ENCODE results near the gene FBXO44.

The FBXO44 gene

GRCh38 chr1:11654137-11654938, at the start of gene FBXO44, which contains the start of gene FBXO2:
Gene FBXO44, plus strand, starts transcription at chr1:11654877. Its CDS starts 959 bp downstream, at chr1:11655836.
Gene FBXO2, minus strand, starts transcription at chr1:11654429. Its CDS starts 89 bp downstream, at chr1:11654340.
- TF ChIP-seq NFIC (IDR thresholded peaks at IDR 0.05) (no peak), ZBTB7A (IDR thresholded peaks at IDR 0.05; ENCODE audit: low read depth) (peak; percentile 41; the same call in 1 of the 2 replicates)

GRCh38 chr1:11606775-11607174, 47.9 kb upstream of the FBXO44 start:
- TF ChIP-seq TEAD4 (IDR thresholded peaks at IDR 0.05): no peak
- no peak for TF ChIP-seq RAD21 (IDR thresholded peaks at IDR 0.05; ENCODE audit: low read depth)
- no peak for TF ChIP-seq CEBPB (IDR thresholded peaks at IDR 0.05)
- no peak for TF ChIP-seq ZBTB7A (IDR thresholded peaks at IDR 0.05; ENCODE audit: low read depth)
- no peak for TF ChIP-seq TCF12 (IDR thresholded peaks at IDR 0.05; ENCODE audit: low read depth)
- no peak for TF ChIP-seq TAF1 (IDR thresholded peaks at IDR 0.05; ENCODE audit: low read depth)
- no peak for TF ChIP-seq USF1 (IDR thresholded peaks at IDR 0.05)
- TF ChIP-seq CREB1 (IDR thresholded peaks at IDR 0.05; ENCODE audit: low read depth): no peak
- TF ChIP-seq EP300 (IDR thresholded peaks at IDR 0.05; ENCODE audit: borderline replicate concordance): no peak

DNA sequence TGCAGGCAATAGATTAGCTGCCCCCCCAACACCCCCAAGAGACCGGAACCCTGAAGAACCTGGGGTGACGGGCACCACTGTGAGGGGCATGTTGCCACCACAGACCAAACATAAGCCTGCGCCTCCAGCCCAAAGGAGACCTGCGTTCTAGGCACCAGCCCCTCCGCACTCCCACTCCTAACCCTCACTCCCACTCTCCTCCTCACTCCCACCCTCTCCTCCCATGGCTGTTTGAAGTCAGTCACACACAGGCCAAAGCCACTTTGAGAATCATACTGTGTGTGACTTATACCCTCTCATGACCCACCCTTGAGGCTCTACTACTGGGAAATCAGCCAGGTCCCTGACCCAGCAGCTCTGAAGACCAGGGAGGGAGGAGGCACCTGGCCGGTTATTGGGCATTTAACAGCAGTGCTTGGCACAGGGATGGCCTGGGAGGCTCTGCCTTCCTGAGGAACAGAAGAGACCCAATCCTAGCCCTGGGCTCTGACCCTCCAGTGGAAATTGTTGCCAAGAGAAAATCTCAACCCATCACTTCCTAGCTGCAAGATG, 44.0 kb upstream of the FBXO44 start:
- TF ChIP-seq FOXM1 (IDR thresholded peaks at IDR 0.05; ENCODE audit: borderline replicate concordance, low read depth): no peak
- no peak for TF ChIP-seq CEBPB (IDR thresholded peaks at IDR 0.05)
- no peak for TF ChIP-seq YY1 (IDR thresholded peaks at IDR 0.05; ENCODE audit: low read depth)
- TF ChIP-seq TAF1 (IDR thresholded peaks at IDR 0.05; ENCODE audit: low read depth): no peak
- no peak for TF ChIP-seq ZBTB7A (IDR thresholded peaks at IDR 0.05; ENCODE audit: low read depth)
- TF ChIP-seq USF1 (IDR thresholded peaks at IDR 0.05): no peak
- no peak for TF ChIP-seq EP300 (IDR thresholded peaks at IDR 0.05; ENCODE audit: borderline replicate concordance)
- TF ChIP-seq RAD21 (IDR thresholded peaks at IDR 0.05; ENCODE audit: low read depth): no peak
- TF ChIP-seq NFIC (IDR thresholded peaks at IDR 0.05): no peak
- no peak for TF ChIP-seq TEAD4 (IDR thresholded peaks at IDR 0.05)
- TF ChIP-seq, protein P1, sequence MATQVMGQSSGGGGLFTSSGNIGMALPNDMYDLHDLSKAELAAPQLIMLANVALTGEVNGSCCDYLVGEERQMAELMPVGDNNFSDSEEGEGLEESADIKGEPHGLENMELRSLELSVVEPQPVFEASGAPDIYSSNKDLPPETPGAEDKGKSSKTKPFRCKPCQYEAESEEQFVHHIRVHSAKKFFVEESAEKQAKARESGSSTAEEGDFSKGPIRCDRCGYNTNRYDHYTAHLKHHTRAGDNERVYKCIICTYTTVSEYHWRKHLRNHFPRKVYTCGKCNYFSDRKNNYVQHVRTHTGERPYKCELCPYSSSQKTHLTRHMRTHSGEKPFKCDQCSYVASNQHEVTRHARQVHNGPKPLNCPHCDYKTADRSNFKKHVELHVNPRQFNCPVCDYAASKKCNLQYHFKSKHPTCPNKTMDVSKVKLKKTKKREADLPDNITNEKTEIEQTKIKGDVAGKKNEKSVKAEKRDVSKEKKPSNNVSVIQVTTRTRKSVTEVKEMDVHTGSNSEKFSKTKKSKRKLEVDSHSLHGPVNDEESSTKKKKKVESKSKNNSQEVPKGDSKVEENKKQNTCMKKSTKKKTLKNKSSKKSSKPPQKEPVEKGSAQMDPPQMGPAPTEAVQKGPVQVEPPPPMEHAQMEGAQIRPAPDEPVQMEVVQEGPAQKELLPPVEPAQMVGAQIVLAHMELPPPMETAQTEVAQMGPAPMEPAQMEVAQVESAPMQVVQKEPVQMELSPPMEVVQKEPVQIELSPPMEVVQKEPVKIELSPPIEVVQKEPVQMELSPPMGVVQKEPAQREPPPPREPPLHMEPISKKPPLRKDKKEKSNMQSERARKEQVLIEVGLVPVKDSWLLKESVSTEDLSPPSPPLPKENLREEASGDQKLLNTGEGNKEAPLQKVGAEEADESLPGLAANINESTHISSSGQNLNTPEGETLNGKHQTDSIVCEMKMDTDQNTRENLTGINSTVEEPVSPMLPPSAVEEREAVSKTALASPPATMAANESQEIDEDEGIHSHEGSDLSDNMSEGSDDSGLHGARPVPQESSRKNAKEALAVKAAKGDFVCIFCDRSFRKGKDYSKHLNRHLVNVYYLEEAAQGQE (IDR thresholded peaks at IDR 0.05; ENCODE audit: low read depth): no peak
- TF ChIP-seq TCF12 (IDR thresholded peaks at IDR 0.05; ENCODE audit: low read depth): no peak

DNA sequence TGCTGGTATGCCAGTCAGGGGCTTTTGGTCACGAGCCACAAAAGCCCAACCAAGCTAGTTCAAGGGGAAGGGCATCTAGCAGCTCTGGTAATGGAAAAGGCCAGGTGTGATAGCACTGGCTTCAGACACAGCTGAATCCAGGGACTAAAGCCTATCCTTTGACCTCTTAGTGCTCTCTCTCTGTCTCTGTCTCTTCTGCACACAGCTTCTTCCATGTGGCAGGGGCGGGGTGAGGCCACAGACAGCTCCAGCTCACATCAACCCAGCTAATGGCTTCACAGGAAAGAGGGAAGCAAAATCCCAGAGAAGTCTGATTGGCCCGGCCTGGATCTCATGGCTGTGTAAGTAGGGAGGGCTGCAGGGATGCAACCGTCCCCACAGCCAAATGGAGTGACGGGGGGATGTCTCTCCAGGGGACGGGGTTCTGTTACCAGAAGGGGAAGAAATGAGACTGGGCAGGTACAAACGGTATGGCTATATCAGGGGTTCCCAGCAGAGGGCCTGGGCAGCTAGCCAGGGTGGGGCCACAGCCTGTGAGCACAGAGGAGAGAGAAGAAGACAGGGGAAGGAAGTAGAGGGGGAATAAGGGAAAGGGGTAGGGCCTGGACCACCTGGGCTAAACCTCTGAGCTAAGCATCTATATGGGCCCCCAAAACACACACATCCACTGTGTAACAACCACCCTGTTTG, 42.9 kb upstream of the FBXO44 start:
- TF ChIP-seq MAX (IDR thresholded peaks at IDR 0.05): no peak
- no peak for TF ChIP-seq TCF12 (IDR thresholded peaks at IDR 0.05; ENCODE audit: low read depth)
- no peak for TF ChIP-seq EGR1 (IDR thresholded peaks at IDR 0.05)
- TF ChIP-seq TEAD4 (IDR thresholded peaks at IDR 0.05): no peak
- no peak for TF ChIP-seq EP300 (IDR thresholded peaks at IDR 0.05; ENCODE audit: borderline replicate concordance)
- no peak for TF ChIP-seq RAD21 (IDR thresholded peaks at IDR 0.05; ENCODE audit: low read depth)
- TF ChIP-seq TAF1 (IDR thresholded peaks at IDR 0.05; ENCODE audit: low read depth): no peak
- no peak for TF ChIP-seq NFIC (IDR thresholded peaks at IDR 0.05)
- TF ChIP-seq, protein P1 (IDR thresholded peaks at IDR 0.05; ENCODE audit: low read depth): no peak
- TF ChIP-seq YY1 (IDR thresholded peaks at IDR 0.05; ENCODE audit: low read depth): no peak
- TF ChIP-seq ZBTB7A (IDR thresholded peaks at IDR 0.05; ENCODE audit: low read depth): no peak
- no peak for TF ChIP-seq FOXM1 (IDR thresholded peaks at IDR 0.05; ENCODE audit: borderline replicate concordance, low read depth)
- no peak for TF ChIP-seq USF1 (IDR thresholded peaks at IDR 0.05)
- TF ChIP-seq CEBPB (IDR thresholded peaks at IDR 0.05): no peak
- TF ChIP-seq CREB1 (IDR thresholded peaks at IDR 0.05; ENCODE audit: low read depth): no peak

DNA sequence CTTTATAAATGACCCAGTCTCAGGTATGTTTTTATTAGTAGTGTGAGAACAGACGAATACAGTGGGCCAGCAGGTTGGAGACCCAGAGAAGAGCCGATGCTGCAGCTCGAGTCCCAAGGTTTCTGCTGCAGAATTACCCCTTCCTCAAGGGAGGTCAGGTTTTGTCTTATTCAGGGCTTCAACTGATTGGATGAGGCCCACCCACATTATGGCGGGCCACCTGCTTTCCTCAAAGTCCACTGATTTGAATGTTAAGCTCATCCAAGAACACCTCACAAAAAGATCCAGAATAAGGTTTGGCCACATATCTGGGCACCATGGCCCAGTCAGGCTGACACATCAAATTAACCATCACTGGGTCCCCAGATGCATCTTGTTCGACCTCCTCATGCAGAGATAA, 41.3 kb upstream of the FBXO44 start:
- no peak for TF ChIP-seq RAD21 (IDR thresholded peaks at IDR 0.05; ENCODE audit: low read depth)
- TF ChIP-seq TEAD4 (IDR thresholded peaks at IDR 0.05): no peak
- TF ChIP-seq FOXM1 (IDR thresholded peaks at IDR 0.05; ENCODE audit: borderline replicate concordance, low read depth): no peak
- TF ChIP-seq YY1 (IDR thresholded peaks at IDR 0.05; ENCODE audit: low read depth): no peak
- TF ChIP-seq EGR1 (IDR thresholded peaks at IDR 0.05): no peak
- TF ChIP-seq EP300 (IDR thresholded peaks at IDR 0.05; ENCODE audit: borderline replicate concordance): no peak
- TF ChIP-seq, protein P1 (IDR thresholded peaks at IDR 0.05; ENCODE audit: low read depth): no peak
- TF ChIP-seq TCF12 (IDR thresholded peaks at IDR 0.05; ENCODE audit: low read depth): no peak
- TF ChIP-seq TAF1 (IDR thresholded peaks at IDR 0.05; ENCODE audit: low read depth): no peak
- TF ChIP-seq CREB1 (IDR thresholded peaks at IDR 0.05; ENCODE audit: low read depth): no peak
- TF ChIP-seq ZBTB7A (IDR thresholded peaks at IDR 0.05; ENCODE audit: low read depth): no peak
- TF ChIP-seq NFIC (IDR thresholded peaks at IDR 0.05): no peak
- TF ChIP-seq MAX (IDR thresholded peaks at IDR 0.05): no peak
- TF ChIP-seq USF1 (IDR thresholded peaks at IDR 0.05): no peak
- no peak for TF ChIP-seq CEBPB (IDR thresholded peaks at IDR 0.05)
